Esophagus muscularis mucosa (tissue), 4 donors: ENCODE measurements around the gene ALKBH5.

Source experiments
- EP300 ChIP-seq: sonication (generic); formaldehyde crosslinking; IDR thresholded peaks from one replicate; pipeline ENCODE4 v1.6.1; 2017; ENCODE audit warnings: antibody characterized with exemption
- POLR2A ChIP-seq: fragments of 450-650 bp; IDR thresholded peaks from one replicate; pipeline ENCODE4 v1.6.1; 2017; ENCODE audit warnings: antibody characterized with exemption, moderate library complexity, mild to moderate bottlenecking, low read depth
- TF ChIP-seq, protein P1 (sequence below), 3 experiments: fragments of 200-600 bp in 2 of 3; fragments of 450-650 bp in 1 of 3; sonication (generic) in 2 of 3; IDR thresholded peaks; one replicate each; pipeline ENCODE4 v1.5.1; 2017 to 2019; ENCODE audit warnings: antibody characterized with exemption in 3 of 3, mild to moderate bottlenecking in 2 of 3, moderate library complexity in 1 of 3

DNA sequence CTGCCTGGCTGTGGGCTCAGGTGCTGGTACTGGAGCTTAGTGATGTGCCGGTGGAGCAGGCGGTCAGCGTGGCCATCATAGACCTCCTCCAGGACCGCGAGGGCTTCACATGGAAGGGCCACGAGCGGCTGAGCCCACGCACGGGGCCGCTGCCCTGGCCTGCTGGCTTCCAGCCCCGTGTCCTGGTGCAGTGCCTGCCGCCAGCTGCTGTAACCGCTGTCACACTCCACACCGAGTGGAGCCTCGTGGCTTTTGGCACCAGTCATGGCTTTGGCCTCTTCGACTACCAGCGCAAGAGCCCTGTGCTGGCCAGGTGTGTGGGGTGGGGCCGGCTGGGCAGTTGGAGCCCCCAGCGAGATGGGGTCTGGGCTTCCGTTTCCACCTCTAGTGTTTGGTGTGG is 53.8 kb downstream of the ALKBH5 start:
- TF ChIP-seq POLR2A = no peak
- TF ChIP-seq, protein P1, sequence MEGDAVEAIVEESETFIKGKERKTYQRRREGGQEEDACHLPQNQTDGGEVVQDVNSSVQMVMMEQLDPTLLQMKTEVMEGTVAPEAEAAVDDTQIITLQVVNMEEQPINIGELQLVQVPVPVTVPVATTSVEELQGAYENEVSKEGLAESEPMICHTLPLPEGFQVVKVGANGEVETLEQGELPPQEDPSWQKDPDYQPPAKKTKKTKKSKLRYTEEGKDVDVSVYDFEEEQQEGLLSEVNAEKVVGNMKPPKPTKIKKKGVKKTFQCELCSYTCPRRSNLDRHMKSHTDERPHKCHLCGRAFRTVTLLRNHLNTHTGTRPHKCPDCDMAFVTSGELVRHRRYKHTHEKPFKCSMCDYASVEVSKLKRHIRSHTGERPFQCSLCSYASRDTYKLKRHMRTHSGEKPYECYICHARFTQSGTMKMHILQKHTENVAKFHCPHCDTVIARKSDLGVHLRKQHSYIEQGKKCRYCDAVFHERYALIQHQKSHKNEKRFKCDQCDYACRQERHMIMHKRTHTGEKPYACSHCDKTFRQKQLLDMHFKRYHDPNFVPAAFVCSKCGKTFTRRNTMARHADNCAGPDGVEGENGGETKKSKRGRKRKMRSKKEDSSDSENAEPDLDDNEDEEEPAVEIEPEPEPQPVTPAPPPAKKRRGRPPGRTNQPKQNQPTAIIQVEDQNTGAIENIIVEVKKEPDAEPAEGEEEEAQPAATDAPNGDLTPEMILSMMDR (IDR thresholded peaks at IDR 0.05) = no peak
- TF ChIP-seq EP300 = no peak
